Spleen (tissue), 11 donors: ENCODE data around the gene INTS13. TPM values are rescaled to one million over a fixed set of nuclear protein-coding genes. Genes with fewer than 3 reads are reported as not detected.

Experiments used
- DNase-seq: peaks from one replicate; pipeline ENCODE4 v3.0.0-alpha.2; 2020
- H3K27ac ChIP-seq, 8 donors: fragments of 200-600 bp; sonication (generic) in 7 of 8; 1 replicate in 4 of 8; 2 replicates in 4 of 8; pipeline versions ENCODE4 v1.5.0 to v1.8.0; 2016 to 2021; ENCODE audit warnings: inconsistent platforms in 4 of 8, mild to moderate bottlenecking in 4 of 8, moderate library complexity in 1 of 8
- H3K27me3 ChIP-seq, 7 donors: fragments of 200-600 bp; sonication (generic) in 6 of 7; replicated peaks in 1 of 7; 1 replicate in 4 of 7; 2 replicates in 3 of 7; pipeline versions ENCODE4 v1.5.0 to v1.8.0; 2016 to 2021; ENCODE audit warnings: inconsistent platforms in 3 of 7, mild to moderate bottlenecking in 1 of 7
- H3K36me3 ChIP-seq, 6 donors: fragments of 200-600 bp; sonication (generic) in 5 of 6; 1 replicate in 4 of 6; 2 replicates in 2 of 6; pipeline versions ENCODE4 v1.5.0 to v1.8.0; 2016 to 2021; ENCODE audit warnings: inconsistent platforms in 2 of 6
- H3K4me1 ChIP-seq, 6 donors: fragments of 200-600 bp; sonication (generic) in 5 of 6; 1 replicate in 3 of 6; 2 replicates in 3 of 6; pipeline versions ENCODE4 v1.5.0 to v1.8.0; 2016 to 2021; ENCODE audit warnings: inconsistent platforms in 3 of 6
- H3K4me3 ChIP-seq, 8 donors: fragments of 200-600 bp; sonication (generic) in 7 of 8; 1 replicate in 4 of 8; 2 replicates in 4 of 8; pipeline versions ENCODE4 v1.5.0 to v1.8.0; 2016 to 2021; ENCODE audit warnings: inconsistent platforms in 4 of 8, mild to moderate bottlenecking in 4 of 8, moderate library complexity in 2 of 8
- H3K9me3 ChIP-seq, 8 donors: fragments of 200-600 bp; sonication (generic) in 7 of 8; 1 replicate in 4 of 8; 2 replicates in 4 of 8; pipeline versions ENCODE4 v1.5.0 to v1.8.0; 2016 to 2021; ENCODE audit warnings: inconsistent platforms in 4 of 8
- POLR2A ChIP-seq, 3 donors: fragments of 450-650 bp; IDR thresholded peaks; one replicate each; pipeline ENCODE4 v1.5.1; 2017; ENCODE audit warnings: antibody characterized with exemption in 3 of 3, mild to moderate bottlenecking in 1 of 3
- POLR2AphosphoS5 ChIP-seq, 3 donors: sonication (generic); formaldehyde crosslinking; IDR thresholded peaks; one replicate each; pipeline ENCODE4 v1.5.1; 2017; ENCODE audit warnings: antibody characterized with exemption in 3 of 3
- WGBS, 5 donors: extraction: QIAGEN DNeasy Blood & Tissue Kit in 3 of 5; methylation state at CpG; one replicate each; pipeline versions ENCODE4 v1.1.5 to v1.1.7; 2013 to 2018; 5-methylcytosine and 5-hydroxymethylcytosine counted together
- intact Hi-C: fragments of 100-400 bp; cut with DNase I; formaldehyde crosslinking; loops from one replicate; pipeline ENCODE4 v1.15.0; 2023; ENCODE audit warnings: low total_unique reads
- polyA plus RNA-seq, 3 donors: library from polyadenylated mRNA; stranded (reverse); fragments of 200-250 nt; gene quantifications; one replicate each; pipeline ENCODE4 v1.2.1, GENCODE V29; 2013
- total RNA-seq, 7 donors: library from RNA; depleted of rRNA in 3 of 7; stranded (reverse); fragments of >200 nt in 3 of 7; fragmentation: NEBNext Ultra II Directional in 4 of 7; extraction: Animal tissue kit (Norgen Biotek cat#: 25700) in 4 of 7; gene quantifications; one replicate each; pipeline versions ENCODE4 v1.1.0 to v1.2.1, GENCODE V29; 2016 to 2021
- TF ChIP-seq, protein P1 (sequence below), 11 experiments: fragments of 200-600 bp in 7 of 11; fragments of 450-650 bp in 4 of 11; sonication (generic) in 4 of 11; IDR thresholded peaks in 8 of 11; conservative IDR thresholded peaks in 3 of 11; 1 replicate in 7 of 11; 2 replicates in 4 of 11; pipeline versions ENCODE4 v1.4.0 to v1.8.0; 2016 to 2021; ENCODE audit warnings: antibody characterized with exemption in 11 of 11, inconsistent platforms in 4 of 11, mild to moderate bottlenecking in 1 of 11
- donor health status: healthy with polysubstance abuse.
- donor health status: DM: no; HTN: no; CAD: no; lungs with moderate emphysema.
- donor health status: DM: no; HTN: no; CAD: no.
- donor health status: Bipolar disorder and iron deficiency.
- donor health status: healthy.
- donor health status: DM: no; HTN: no; CAD: no.
- donor health status: DM: yes; HTN: yes; CAD: no.

INTS13 gene
- total and polyA plus RNA-seq, 10 donors: 16.4 to 31.1 (median 26.0) TPM

- Histone ChIP-seq H3K9me3 (no peaks in the 10 kb centered on the region), H3K4me3 (no peak overlapping the region), H3K36me3 (no peaks in the 10 kb centered on the region), H3K27me3 (no peaks in the 10 kb centered on the region), H3K4me1 (peaks cover 6 to 25% (median 17%) of the 10 kb centered on the region in 6 donors), H3K27ac (no peak overlapping the region)
- no peak for DNase-seq
- 77 to 100% (median 94%) methylated on average over 2 of the region's 2 CpGs for WGBS, 5 donors
- intact Hi-C loops: no loop called here
- TF ChIP-seq POLR2AphosphoS5 (IDR thresholded peaks at IDR 0.05) (no peak), POLR2A (IDR thresholded peaks at IDR 0.05) (no peak)
- TF ChIP-seq, protein P1, sequence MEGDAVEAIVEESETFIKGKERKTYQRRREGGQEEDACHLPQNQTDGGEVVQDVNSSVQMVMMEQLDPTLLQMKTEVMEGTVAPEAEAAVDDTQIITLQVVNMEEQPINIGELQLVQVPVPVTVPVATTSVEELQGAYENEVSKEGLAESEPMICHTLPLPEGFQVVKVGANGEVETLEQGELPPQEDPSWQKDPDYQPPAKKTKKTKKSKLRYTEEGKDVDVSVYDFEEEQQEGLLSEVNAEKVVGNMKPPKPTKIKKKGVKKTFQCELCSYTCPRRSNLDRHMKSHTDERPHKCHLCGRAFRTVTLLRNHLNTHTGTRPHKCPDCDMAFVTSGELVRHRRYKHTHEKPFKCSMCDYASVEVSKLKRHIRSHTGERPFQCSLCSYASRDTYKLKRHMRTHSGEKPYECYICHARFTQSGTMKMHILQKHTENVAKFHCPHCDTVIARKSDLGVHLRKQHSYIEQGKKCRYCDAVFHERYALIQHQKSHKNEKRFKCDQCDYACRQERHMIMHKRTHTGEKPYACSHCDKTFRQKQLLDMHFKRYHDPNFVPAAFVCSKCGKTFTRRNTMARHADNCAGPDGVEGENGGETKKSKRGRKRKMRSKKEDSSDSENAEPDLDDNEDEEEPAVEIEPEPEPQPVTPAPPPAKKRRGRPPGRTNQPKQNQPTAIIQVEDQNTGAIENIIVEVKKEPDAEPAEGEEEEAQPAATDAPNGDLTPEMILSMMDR (IDR thresholded peaks at IDR 0.05 in 8 of 11, conservative IDR thresholded peaks at IDR 0.05 in 3 of 11): no peak
These were observed 57.2 kb downstream of the INTS13 start for GRCh38 chr12:26880625-26881024.

DNA sequence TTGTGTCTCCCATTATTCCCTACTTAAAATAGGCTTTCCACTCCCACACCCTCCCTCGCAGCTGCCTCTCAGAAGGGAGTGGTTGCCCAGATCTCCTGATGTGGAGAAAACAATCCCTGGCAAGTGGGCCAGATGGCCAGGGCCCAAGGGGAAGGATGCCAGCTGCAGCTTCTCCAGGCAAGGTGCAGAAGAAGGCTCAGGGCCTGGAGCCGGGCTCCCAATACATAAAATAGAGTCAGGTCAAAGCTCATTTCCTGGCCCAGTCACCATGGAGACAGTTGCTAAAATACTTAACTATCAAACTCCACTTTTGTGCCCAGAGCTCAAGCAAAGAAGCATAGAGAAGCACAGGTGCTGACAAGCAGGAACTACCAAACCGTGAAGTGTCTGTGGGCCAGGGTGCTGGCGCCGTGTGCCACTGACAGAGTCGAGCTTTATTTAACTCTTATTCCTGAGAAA lies 59.1 kb downstream of the INTS13 start:
- Histone ChIP-seq H3K27ac (no peak overlapping the region), H3K4me3 (no peak overlapping the region), H3K4me1 (peaks cover 0 to 24% (median 9%) of the 10 kb centered on the region in 6 donors), H3K9me3 (no peaks in the 10 kb centered on the region), H3K36me3 (no peaks in the 10 kb centered on the region), H3K27me3 (no peaks in the 10 kb centered on the region)
- DNase-seq: no peak
- WGBS, 5 donors: 18 to 33% (median 29%) methylated on average over 6 of the region's 6 CpGs
- intact Hi-C loops: no loop called here
- TF ChIP-seq, protein P1 (IDR thresholded peaks at IDR 0.05 in 8 of 11, conservative IDR thresholded peaks at IDR 0.05 in 3 of 11): no peak
- TF ChIP-seq POLR2AphosphoS5 (IDR thresholded peaks at IDR 0.05): peak in 1 of 3 donors; percentile 17
- no peak for TF ChIP-seq POLR2A (IDR thresholded peaks at IDR 0.05)

GRCh38 chr12:26874501-26875296 lies 63.1 kb downstream of the INTS13 start:
- WGBS, 5 donors: 60 to 72% (median 69%) methylated on average over 7 of the region's 7 CpGs
- H3K27me3 ChIP-seq: no peaks in the 10 kb centered on the region
- H3K4me1 ChIP-seq: peaks cover 0 to 40% (median 21%) of the 10 kb centered on the region in 6 donors
- H3K9me3 ChIP-seq: no peaks in the 10 kb centered on the region
- no peak for TF ChIP-seq POLR2AphosphoS5 (IDR thresholded peaks at IDR 0.05)
- intact Hi-C loops: no loop called here
- no peak overlapping the region for H3K4me3 ChIP-seq
- no peak for DNase-seq
- no peak overlapping the region for H3K27ac ChIP-seq
- no peaks in the 10 kb centered on the region for H3K36me3 ChIP-seq

DNA sequence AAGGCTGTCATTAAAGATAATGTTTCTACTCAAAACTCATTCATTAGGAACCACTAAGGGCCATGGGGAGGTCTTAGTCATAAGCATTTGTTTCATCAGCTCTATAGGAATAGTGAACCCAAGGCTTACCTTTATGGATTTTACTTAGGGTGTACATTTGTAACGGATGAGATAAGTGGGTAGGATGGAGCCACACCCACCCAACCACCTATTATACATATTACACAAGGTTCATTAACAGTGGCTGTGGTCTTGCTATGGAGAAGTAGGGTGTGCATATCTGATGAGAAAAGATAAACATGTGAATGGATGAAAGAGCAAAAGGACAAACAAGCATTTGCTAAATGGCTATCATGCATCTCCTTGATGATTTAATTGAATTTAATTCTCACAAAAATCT lies 65.2 kb downstream of the INTS13 start:
- H3K4me1 ChIP-seq: peaks cover 0 to 27% (median 12%) of the 10 kb centered on the region in 6 donors
- no peak for DNase-seq
- no peaks in the 10 kb centered on the region for H3K36me3 ChIP-seq
- H3K4me3 ChIP-seq: no peak overlapping the region
- H3K27ac ChIP-seq: no peak overlapping the region
- no peaks in the 10 kb centered on the region for H3K9me3 ChIP-seq
- WGBS, 5 donors: 35 to 74% (median 63%) methylated on average over 1 of the region's 1 CpG
- no peaks in the 10 kb centered on the region for H3K27me3 ChIP-seq
- TF ChIP-seq POLR2AphosphoS5 (IDR thresholded peaks at IDR 0.05): no peak
- TF ChIP-seq POLR2A (IDR thresholded peaks at IDR 0.05): no peak
- TF ChIP-seq, protein P1 (IDR thresholded peaks at IDR 0.05 in 8 of 11, conservative IDR thresholded peaks at IDR 0.05 in 3 of 11): no peak
- intact Hi-C loops: no loop called here
